Trophoblast cell (in vitro differentiated cells and primary cell): Measurements from ENCODE around the gene FAM227A.
"Not testable (repeated sequence)": the region's sequence is repeated elsewhere in the genome, so short reads cannot be mapped to it uniquely, and the experiment has no call there.

Experiments used
- DNase-seq, 2 donors: peaks; one replicate each; pipeline ENCODE4 v3.0.0-alpha.2; 2016
- H2AFZ ChIP-seq: 2 replicates; pipeline ENCODE4 v1.6.1; 2013; ENCODE audit warnings: low read length, moderate library complexity, mild to moderate bottlenecking; ENCODE audit not compliant: insufficient read depth, poor library complexity
- H2AK5ac ChIP-seq: 2 replicates; pipeline ENCODE4 v1.6.1; 2013; ENCODE audit warnings: mild to moderate bottlenecking, low read length
- H2BK120ac ChIP-seq: 2 replicates; pipeline ENCODE4 v1.6.1; 2013; ENCODE audit warnings: low read length, mild to moderate bottlenecking, moderate library complexity; ENCODE audit not compliant: insufficient read depth, poor library complexity
- H2BK12ac ChIP-seq: 2 replicates; pipeline ENCODE4 v1.6.1; 2013; ENCODE audit warnings: mild to moderate bottlenecking, low read length, moderate library complexity
- H2BK5ac ChIP-seq: 2 replicates; pipeline ENCODE4 v1.6.1; 2013; ENCODE audit warnings: low read length, low read depth, moderate library complexity, mild to moderate bottlenecking; ENCODE audit not compliant: poor library complexity
- H3K14ac ChIP-seq: 2 replicates; pipeline ENCODE4 v1.6.1; 2013; ENCODE audit warnings: mild to moderate bottlenecking, low read length
- H3K18ac ChIP-seq: 2 replicates; pipeline ENCODE4 v1.6.1; 2013; ENCODE audit warnings: mild to moderate bottlenecking, low read length
- H3K23ac ChIP-seq: 2 replicates; pipeline ENCODE4 v1.6.1; 2013; ENCODE audit warnings: low read length
- H3K27ac ChIP-seq: 2 replicates; pipeline ENCODE4 v1.5.1; 2013; ENCODE audit warnings: low read depth, mild to moderate bottlenecking, inconsistent platforms, low read length, moderate library complexity
- H3K27me3 ChIP-seq: 2 replicates; pipeline ENCODE4 v1.6.1; 2013; ENCODE audit warnings: inconsistent platforms, mild to moderate bottlenecking, low read length, moderate library complexity; ENCODE audit not compliant: insufficient read depth
- H3K36me3 ChIP-seq, 2 experiments: 1 replicate in 1 of 2; 2 replicates in 1 of 2; pipeline ENCODE4 v1.6.1; 2013; ENCODE audit warnings: low read length in 2 of 2, mild to moderate bottlenecking in 2 of 2, moderate library complexity in 1 of 2; ENCODE audit not compliant: insufficient read depth in 2 of 2, control insufficient read depth in 1 of 2
- H3K4ac ChIP-seq: 2 replicates; pipeline ENCODE4 v1.6.1; 2013; ENCODE audit warnings: low read depth, mild to moderate bottlenecking, low read length, moderate library complexity
- H3K4me1 ChIP-seq, 2 experiments: 1 replicate in 1 of 2; 2 replicates in 1 of 2; pipeline ENCODE4 v1.6.1; 2013; ENCODE audit warnings: low read length in 2 of 2, mild to moderate bottlenecking in 2 of 2, moderate library complexity in 1 of 2; ENCODE audit not compliant: insufficient read depth in 2 of 2, control insufficient read depth in 1 of 2
- H3K4me2 ChIP-seq: 2 replicates; pipeline ENCODE4 v1.6.1; 2013; ENCODE audit warnings: inconsistent platforms, mild to moderate bottlenecking, low read length, moderate library complexity
- H3K4me3 ChIP-seq: 2 replicates; pipeline ENCODE4 v1.5.1; 2013; ENCODE audit warnings: mild to moderate bottlenecking, low read depth, low read length, inconsistent platforms
- H3K79me1 ChIP-seq: one replicate; pipeline ENCODE4 v1.6.1; 2013; ENCODE audit warnings: low read length
- H3K79me2 ChIP-seq: 2 replicates; pipeline ENCODE4 v1.6.1; 2013; ENCODE audit warnings: low read length, mild to moderate bottlenecking; ENCODE audit not compliant: control insufficient read depth, insufficient read depth, poor library complexity
- H3K9ac ChIP-seq: 2 replicates; pipeline ENCODE4 v1.6.1; 2013; ENCODE audit warnings: mild to moderate bottlenecking, low read length
- H3K9me3 ChIP-seq: 2 replicates; pipeline ENCODE4 v1.6.1; 2013; ENCODE audit warnings: low read depth, mild to moderate bottlenecking, control low read depth, inconsistent platforms, low read length; ENCODE audit not compliant: insufficient read depth
- H4K12ac ChIP-seq: 2 replicates; pipeline ENCODE4 v1.6.1; 2013; ENCODE audit warnings: low read depth, mild to moderate bottlenecking, low read length, moderate library complexity
- H4K8ac ChIP-seq: 2 replicates; pipeline ENCODE4 v1.6.1; 2013; ENCODE audit warnings: low read depth, mild to moderate bottlenecking, low read length, moderate library complexity
- H4K91ac ChIP-seq: one replicate; pipeline ENCODE4 v1.6.1; 2013; ENCODE audit warnings: low read depth, mild to moderate bottlenecking, low read length, moderate library complexity
- WGBS: extraction: QIAGEN DNeasy Blood & Tissue Kit; methylation state at CpG from one replicate; pipeline ENCODE4 v1.1.7; 2013; ENCODE audit warnings: missing lambda C conversion rate; ENCODE audit not compliant: insufficient read length, insufficient coverage; ENCODE audit errors: extremely low coverage; 5-methylcytosine and 5-hydroxymethylcytosine counted together

The FAM227A gene

GRCh38 chr22:38602166-38602565 lies 54.0 kb downstream of the FAM227A start:
- Histone ChIP-seq H3K14ac (no peak overlapping the region), H4K8ac (no peak overlapping the region), H2BK12ac (no peak overlapping the region), H3K23ac (no peak overlapping the region), H3K79me1 (no peaks in the 10 kb centered on the region), H3K18ac (no peak overlapping the region), H3K4ac (no peak overlapping the region), H3K4me2 (no peak overlapping the region), H3K27ac (no peak overlapping the region), H3K36me3 (no peaks in the 10 kb centered on the region), H4K12ac (no peak overlapping the region), H4K91ac (no peak overlapping the region), H2AK5ac (no peak overlapping the region), H3K4me1 (no peaks in the 10 kb centered on the region), H2BK5ac (no peak overlapping the region), H3K27me3 (no peaks in the 10 kb centered on the region), H3K9me3 (no peaks in the 10 kb centered on the region), H2AFZ (no peak overlapping the region), H3K4me3 (no peak overlapping the region), H3K9ac (no peak overlapping the region), H3K79me2 (no peaks in the 10 kb centered on the region), H2BK120ac (no peak overlapping the region)
- DNase-seq: no peak
- WGBS: no CpG with 5 or more reads among the region's 1 CpG

GRCh38 chr22:38601221-38601764 lies 54.9 kb downstream of the FAM227A start:
- no peak overlapping the region for H3K18ac ChIP-seq
- no peak overlapping the region for H4K91ac ChIP-seq
- H3K23ac ChIP-seq: no peak overlapping the region
- H3K27me3 ChIP-seq: no peaks in the 10 kb centered on the region
- H3K9ac ChIP-seq: no peak overlapping the region
- H2BK5ac ChIP-seq: no peak overlapping the region
- no peak overlapping the region for H3K14ac ChIP-seq
- H3K9me3 ChIP-seq: no peaks in the 10 kb centered on the region
- H3K36me3 ChIP-seq: no peaks in the 10 kb centered on the region
- H3K27ac ChIP-seq: no peak overlapping the region
- H2AFZ ChIP-seq: no peak overlapping the region
- WGBS: no CpG with 5 or more reads among the region's 2 CpGs
- no peaks in the 10 kb centered on the region for H3K79me2 ChIP-seq
- no peaks in the 10 kb centered on the region for H3K4me1 ChIP-seq
- H3K4ac ChIP-seq: no peak overlapping the region
- no peak for DNase-seq
- no peak overlapping the region for H3K4me3 ChIP-seq
- no peak overlapping the region for H2BK12ac ChIP-seq
- no peaks in the 10 kb centered on the region for H3K79me1 ChIP-seq
- no peak overlapping the region for H2AK5ac ChIP-seq
- no peak overlapping the region for H4K12ac ChIP-seq
- no peak overlapping the region for H3K4me2 ChIP-seq
- H2BK120ac ChIP-seq: no peak overlapping the region
- H4K8ac ChIP-seq: no peak overlapping the region

DNA sequence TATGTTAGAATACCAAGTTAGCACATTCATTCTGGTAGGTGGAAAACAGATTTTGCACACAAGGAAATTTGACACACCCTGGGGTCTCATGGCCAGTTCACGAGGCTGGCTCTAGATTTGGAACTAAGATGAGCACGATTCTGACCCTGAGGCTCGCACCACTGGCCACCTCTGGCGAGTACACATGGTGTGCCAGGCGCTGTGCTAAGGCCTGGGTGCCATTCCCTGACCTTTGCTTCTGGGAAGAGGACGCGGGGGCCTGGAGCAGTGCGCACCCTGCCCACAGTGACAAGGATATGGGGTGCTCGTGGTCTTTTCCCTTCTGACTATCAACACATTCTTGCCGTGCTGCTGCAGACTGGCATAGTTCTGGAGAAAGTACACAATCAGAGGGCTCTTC lies 56.7 kb downstream of the FAM227A start:
- H2AFZ ChIP-seq: no peak overlapping the region
- H3K18ac ChIP-seq: no peak overlapping the region
- H3K4ac ChIP-seq: no peak overlapping the region
- H3K4me1 ChIP-seq: no peaks in the 10 kb centered on the region
- no peak overlapping the region for H3K9ac ChIP-seq
- no peak overlapping the region for H3K23ac ChIP-seq
- no peak overlapping the region for H4K91ac ChIP-seq
- H4K12ac ChIP-seq: no peak overlapping the region
- H3K36me3 ChIP-seq: no peaks in the 10 kb centered on the region
- H3K79me2 ChIP-seq: no peaks in the 10 kb centered on the region
- H4K8ac ChIP-seq: no peak overlapping the region
- H3K9me3 ChIP-seq: no peaks in the 10 kb centered on the region
- no peak for DNase-seq
- H2BK12ac ChIP-seq: no peak overlapping the region
- no peaks in the 10 kb centered on the region for H3K79me1 ChIP-seq
- no peak overlapping the region for H3K27ac ChIP-seq
- H2AK5ac ChIP-seq: no peak overlapping the region
- no CpG with 5 or more reads among the region's 10 CpGs for WGBS
- H2BK120ac ChIP-seq: no peak overlapping the region
- H3K27me3 ChIP-seq: no peaks in the 10 kb centered on the region
- H3K4me2 ChIP-seq: no peak overlapping the region
- H3K14ac ChIP-seq: no peak overlapping the region
- H3K4me3 ChIP-seq: no peak overlapping the region
- H2BK5ac ChIP-seq: no peak overlapping the region

DNA sequence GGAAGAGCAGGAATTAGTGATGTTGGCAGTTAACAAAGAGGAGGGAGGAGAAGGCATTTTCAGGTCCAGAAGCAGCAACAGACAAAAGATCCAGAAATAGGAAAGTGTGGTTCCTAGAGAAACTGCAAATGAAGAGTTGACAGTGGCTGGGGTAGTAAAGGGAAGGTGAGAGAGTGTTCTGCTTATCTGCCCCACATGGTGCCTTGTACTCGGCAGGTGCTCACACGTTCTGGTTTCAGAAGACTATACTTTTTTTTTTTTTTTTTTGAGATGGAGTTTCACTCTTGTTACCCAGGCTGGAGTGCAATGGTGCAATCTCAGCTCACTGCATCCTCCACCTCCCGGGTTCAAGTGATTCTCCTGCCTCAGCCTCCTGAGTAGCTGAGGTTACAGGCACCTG lies 73.3 kb downstream of the FAM227A start:
- H3K23ac ChIP-seq, H3K36me3 ChIP-seq, H4K12ac ChIP-seq, H4K91ac ChIP-seq, H3K79me1 ChIP-seq, H3K4me3 ChIP-seq, H4K8ac ChIP-seq, H2BK5ac ChIP-seq, H3K27ac ChIP-seq, H3K4me1 ChIP-seq, H3K79me2 ChIP-seq, H3K27me3 ChIP-seq, H2BK12ac ChIP-seq, H3K4ac ChIP-seq, H2AK5ac ChIP-seq, H3K9ac ChIP-seq, DNase-seq, H3K14ac ChIP-seq, H3K9me3 ChIP-seq, H3K18ac ChIP-seq, H2AFZ ChIP-seq, H3K4me2 ChIP-seq, H2BK120ac ChIP-seq: not testable (repeated sequence)
- no CpG with 5 or more reads among the region's 3 CpGs for WGBS
